Measurements from ENCODE around the gene SLC22A3. TPM values are rescaled to one million over a fixed set of nuclear protein-coding genes. Genes with fewer than 3 reads are reported as not detected.

The SLC22A3 gene
- total and polyA plus RNA-seq, 2 of the 4 experiments (the other 2 are of a cell fraction) = not detected

DNA sequence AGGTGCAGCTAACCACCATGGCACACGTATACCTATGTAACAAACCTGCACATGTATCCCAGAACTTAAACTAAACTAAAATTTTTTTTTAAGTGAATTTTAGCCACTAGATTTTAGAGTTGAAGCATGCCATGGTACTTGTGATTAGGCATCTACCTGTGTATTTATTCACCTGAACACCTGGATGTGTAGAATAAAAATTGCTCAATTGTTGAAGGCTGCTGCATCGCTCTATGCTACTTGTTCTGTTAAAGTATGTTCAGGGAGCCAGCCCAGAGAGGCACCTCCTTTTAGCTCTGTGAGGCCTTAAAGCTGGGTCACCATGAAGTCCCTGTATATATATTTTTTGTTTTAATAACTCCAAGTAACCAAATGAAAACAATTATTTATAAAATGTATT, 28.3 kb downstream of the SLC22A3 start:
- Histone ChIP-seq H3K4me2 (ENCODE audit: low read depth, low read length) (no peak overlapping the region), H2BK15ac (ENCODE audit: low read depth, low read length) (no peak overlapping the region), H2AK5ac (ENCODE audit: low read depth, low read length) (no peak overlapping the region), H3K4me3 (ENCODE audit: insufficient read depth, low read depth, low read length) (no peak overlapping the region), H3K9me1 (ENCODE audit: insufficient read depth, low read length) (no peaks in the 10 kb centered on the region), H3K23ac (ENCODE audit: low read depth, low read length) (no peak overlapping the region), H3K79me1 (ENCODE audit: low read depth in 1 of 2, low read length in 2 of 2) (no peaks in the 10 kb centered on the region), H3K4me1 (ENCODE audit: control insufficient read depth, insufficient read depth, low read length) (no peaks in the 10 kb centered on the region), H3K18ac (ENCODE audit: low read depth, low read length) (no peak overlapping the region), H2AK9ac (replicated peaks; ENCODE audit: low read depth, low read length, poor library complexity) (no peak overlapping the region), H4K20me1 (ENCODE audit: insufficient read depth, low read length) (no peaks in the 10 kb centered on the region), H2BK120ac (ENCODE audit: low read depth, low read length) (no peak overlapping the region), H3K36me3 (ENCODE audit: control insufficient read depth, insufficient read depth, low read length) (no peaks in the 10 kb centered on the region), H3K56ac (ENCODE audit: extremely low read depth, insufficient read depth, low read length) (no peak overlapping the region), H2BK5ac (ENCODE audit: low read depth, low read length, poor library complexity, severe bottlenecking) (no peak overlapping the region), H3K9ac (ENCODE audit: low read depth, low read length) (no peak overlapping the region), H3K9me3 (ENCODE audit: control insufficient read depth, insufficient read depth, low read length) (peaks cover 1% of the 10 kb centered on the region; the same call in 1 of the 2 replicates), H4K8ac (ENCODE audit: low read depth in 2 of 2, low read length in 2 of 2) (no peak overlapping the region), H3K14ac (replicated peaks; ENCODE audit: low read depth, low read length) (no peak overlapping the region), H2AFZ (replicated peaks; ENCODE audit: low read length, poor library complexity) (no peak overlapping the region), H2BK20ac (ENCODE audit: low read depth, low read length) (no peak overlapping the region), H3K27ac (ENCODE audit: insufficient read depth, low read length) (no peak overlapping the region), H3K4ac (ENCODE audit: low read depth, low read length) (no peak overlapping the region), H4K91ac (ENCODE audit: insufficient read depth, low read depth, low read length) (no peak overlapping the region), H4K5ac (ENCODE audit: low read depth, low read length) (no peak overlapping the region), H3K27me3 (ENCODE audit: control insufficient read depth, insufficient read depth, low read length) (no peaks in the 10 kb centered on the region)
- dilution Hi-C loops (cut with HindIII; ENCODE audit: low sequenced_read_pairs, unreplicated experiment) = no loop called here
- WGBS, 2 experiments (ENCODE audit: extremely low coverage in 2 of 2, insufficient read length in 1 of 2) = no CpG with 5 or more reads among the region's 2 CpGs
- ChIA-PET POLR2A (ENCODE audit: unreplicated experiment) (no interaction called here), CTCF (no interaction called here)
- no peak for DNase-seq
- in situ Hi-C loops (cut with MboI; ENCODE audit: low sequenced_read_pairs) = no loop called here
- no TSS peak for BruUV-seq (replicated peaks)
- TF ChIP-seq RCOR1 (IDR thresholded peaks at IDR 0.05; ENCODE audit: insufficient replicate concordance, low read length) = no peak
- no peak for TF ChIP-seq USF2 (IDR thresholded peaks at IDR 0.05; ENCODE audit: low read depth, low read length)
- TF ChIP-seq MXI1 (IDR thresholded peaks at IDR 0.05; ENCODE audit: borderline replicate concordance, low read depth, low read length) = no peak
- intact Hi-C loops (cut with micrococcal nuclease) = no loop called here
- no peak for ATAC-seq (ENCODE audit: low read depth)
